Inferior parietal cortex (tissue), 1 donor: ENCODE results near the gene ITGA2B.
A peak's percentile ranks its signal among the peaks of the same experiment; 100 is the strongest.
"Not testable (repeated sequence)": the region's sequence is repeated elsewhere in the genome, so short reads cannot be mapped to it uniquely, and the experiment has no call there.

Experiments
- DNase-seq: peaks from one replicate; pipeline ENCODE4 v3.0.0-alpha.2; 2016; ENCODE audit errors: extremely low spot score

Gene ITGA2B

DNA sequence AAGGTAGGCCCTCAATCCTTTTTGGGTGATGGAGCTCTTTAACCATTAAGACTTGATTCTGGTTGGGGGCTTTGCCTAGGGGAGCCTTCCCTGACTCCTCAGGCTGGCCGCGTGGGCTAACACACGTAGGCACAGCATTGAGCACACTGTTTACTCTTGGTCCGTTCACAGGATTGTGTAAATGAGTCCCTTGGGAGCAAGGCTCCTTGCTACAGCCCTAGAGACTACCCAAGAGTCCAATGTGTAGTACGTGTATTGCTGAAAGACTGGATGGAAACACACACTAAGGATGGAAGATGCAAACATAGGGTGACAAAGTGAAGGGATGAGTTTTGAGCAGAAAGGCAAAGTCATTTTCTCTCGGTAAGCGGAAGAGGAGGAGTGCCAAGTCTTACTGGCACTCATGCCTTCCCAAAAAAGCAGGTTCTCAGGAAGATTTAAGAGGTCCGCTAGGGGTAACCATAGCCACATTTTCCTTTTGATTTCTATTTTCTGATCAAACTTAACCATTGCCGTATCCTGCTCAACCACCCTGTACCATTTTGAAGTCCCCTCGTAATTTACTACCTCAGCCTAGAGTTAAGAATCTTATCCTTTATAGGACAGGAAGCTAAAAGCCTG lies 911 bp upstream of the ITGA2B start:
- DNase-seq: no peak

DNA sequence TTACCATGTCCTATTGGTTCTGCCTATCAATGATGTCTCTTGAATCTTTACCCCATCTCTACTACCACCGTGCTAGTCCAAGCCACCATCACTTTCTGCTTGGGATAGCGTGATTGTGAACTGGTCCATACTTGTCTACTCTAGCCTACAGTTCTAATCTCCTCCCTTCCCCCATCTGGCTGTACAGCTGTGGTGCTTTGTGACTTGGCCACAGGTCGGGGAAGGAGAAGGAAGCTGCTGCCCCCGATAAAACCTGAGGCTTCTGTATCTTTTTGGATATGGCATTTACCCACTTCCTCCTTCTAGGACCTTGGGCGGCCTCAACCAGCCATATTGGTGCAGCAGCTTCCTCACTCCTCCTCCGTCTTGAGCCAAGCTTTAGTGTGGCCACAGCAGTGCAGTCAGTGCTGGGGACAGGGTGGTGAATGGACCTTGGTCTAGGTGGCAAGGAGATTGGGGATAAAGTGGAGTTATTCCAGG lies 314 bp upstream of the ITGA2B start:
- no peak for DNase-seq

- DNase-seq: no peak
These were observed 1.6 kb downstream of the ITGA2B start for GRCh38 chr17:44387804-44388203.

DNA sequence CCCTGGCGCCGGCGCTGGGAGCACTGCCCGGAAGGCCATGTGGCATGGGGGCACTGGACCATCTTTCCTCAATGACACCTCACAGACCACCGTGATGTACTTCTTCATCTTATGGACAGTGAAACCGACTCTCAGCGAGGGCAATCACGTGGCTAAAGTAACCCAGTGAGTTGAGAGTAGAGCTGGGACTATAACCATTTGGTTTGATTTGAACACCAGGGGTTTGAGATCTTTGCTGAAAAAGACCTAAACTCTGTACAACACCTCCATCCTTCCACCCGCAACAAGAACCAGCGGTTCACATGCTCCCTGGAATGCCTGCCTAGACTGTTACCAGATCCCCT lies 3.3 kb downstream of the ITGA2B start:
- no peak for DNase-seq

DNA sequence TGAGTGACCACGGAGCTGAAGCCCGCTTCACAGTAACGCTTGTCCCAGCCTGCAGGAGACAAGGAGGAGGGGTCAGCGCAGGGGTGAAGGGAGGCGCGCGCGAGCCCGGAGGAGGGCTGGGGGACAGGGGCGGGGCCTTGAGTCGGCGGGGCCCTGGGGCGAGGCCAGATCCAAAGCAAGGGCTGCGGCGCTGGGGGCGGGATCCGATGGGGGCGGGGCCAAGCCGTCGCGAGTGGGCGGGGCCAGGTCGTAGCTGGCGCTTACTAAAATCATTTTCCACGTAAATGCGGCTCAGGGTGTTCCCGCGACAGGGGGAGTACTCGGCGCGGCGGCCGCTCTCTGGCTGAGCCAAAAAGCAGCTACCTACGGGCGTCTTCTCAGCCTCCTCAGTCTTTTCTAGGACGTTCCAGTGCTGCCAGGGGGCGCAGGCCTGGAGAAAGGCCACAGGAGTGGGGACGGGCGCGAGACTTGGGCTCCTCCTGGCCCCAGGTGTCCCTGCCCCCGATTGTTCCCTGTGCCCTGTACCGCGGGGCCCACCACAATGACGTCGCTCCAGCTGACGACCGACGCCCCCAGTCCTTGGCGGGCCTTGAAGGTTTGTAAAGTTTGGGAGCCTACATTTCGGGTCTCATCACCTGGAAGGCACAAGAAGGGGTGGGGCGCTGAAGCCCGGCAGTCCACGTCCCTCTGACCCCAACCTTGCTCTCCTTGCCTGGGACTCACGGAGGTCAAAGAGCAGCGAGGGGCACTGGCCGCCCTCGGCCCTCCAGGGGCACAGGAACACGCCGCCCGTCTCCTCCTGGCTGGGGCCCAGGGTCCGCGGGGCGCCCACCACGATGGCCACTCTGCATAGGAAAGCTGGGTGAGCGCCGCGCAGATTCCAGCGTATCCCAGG lies 3.9 kb downstream of the ITGA2B start:
- peak; percentile 43 for DNase-seq

GRCh38 chr17:44384823-44385286 lies 4.6 kb downstream of the ITGA2B start:
- no peak for DNase-seq

DNA sequence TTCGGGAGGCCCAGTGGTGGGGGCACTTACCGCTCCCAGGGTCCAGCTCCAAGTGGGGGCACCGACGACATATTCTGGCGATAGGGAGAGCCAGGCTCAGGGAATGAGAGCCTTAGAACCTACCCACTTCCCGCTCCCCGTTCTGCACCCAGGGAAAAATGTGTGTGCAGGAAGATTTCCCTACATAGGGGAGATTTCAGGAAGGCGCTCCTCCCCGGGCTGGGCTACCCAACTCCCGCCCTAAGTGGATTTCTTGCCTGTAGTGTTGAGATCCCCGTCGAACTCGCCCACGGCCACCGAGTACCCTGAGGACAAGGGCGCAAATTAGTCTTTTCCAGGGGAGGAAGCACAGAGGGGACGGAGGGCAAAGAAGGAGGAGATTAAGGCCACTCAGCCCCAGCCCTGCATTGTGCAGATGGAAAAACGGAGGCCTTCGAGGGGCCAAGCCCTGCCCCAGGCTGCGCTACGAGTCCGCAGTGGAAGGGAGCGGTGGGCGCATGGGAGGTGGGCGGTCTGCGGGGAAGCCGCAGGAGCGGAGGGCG lies 5.1 kb downstream of the ITGA2B start:
- no peak for DNase-seq

GRCh38 chr17:44383861-44384260 lies 5.6 kb downstream of the ITGA2B start:
- no peak for DNase-seq

GRCh38 chr17:44383363-44383762 lies 6.1 kb downstream of the ITGA2B start:
- no peak for DNase-seq

GRCh38 chr17:44382917-44383316 lies 6.5 kb downstream of the ITGA2B start:
- no peak for DNase-seq

GRCh38 chr17:44381810-44382305 lies 7.6 kb downstream of the ITGA2B start:
- DNase-seq: no peak

GRCh38 chr17:44380767-44381166 lies 8.7 kb downstream of the ITGA2B start:
- DNase-seq: no peak

- DNase-seq: no peak
These were observed 9.6 kb downstream of the ITGA2B start for GRCh38 chr17:44379887-44380286.

GRCh38 chr17:44378171-44378705 lies 11.2 kb downstream of the ITGA2B start:
- no peak for DNase-seq

GRCh38 chr17:44376779-44377178 lies 12.7 kb downstream of the ITGA2B start:
- DNase-seq: no peak

- DNase-seq: no peak
These were observed 13.3 kb downstream of the ITGA2B start for GRCh38 chr17:44376124-44376523.

GRCh38 chr17:44375196-44376017 lies 14.0 kb downstream of the ITGA2B start:
- DNase-seq: no peak

- no peak for DNase-seq
These were observed 14.9 kb downstream of the ITGA2B start for GRCh38 chr17:44374306-44375195.

DNA sequence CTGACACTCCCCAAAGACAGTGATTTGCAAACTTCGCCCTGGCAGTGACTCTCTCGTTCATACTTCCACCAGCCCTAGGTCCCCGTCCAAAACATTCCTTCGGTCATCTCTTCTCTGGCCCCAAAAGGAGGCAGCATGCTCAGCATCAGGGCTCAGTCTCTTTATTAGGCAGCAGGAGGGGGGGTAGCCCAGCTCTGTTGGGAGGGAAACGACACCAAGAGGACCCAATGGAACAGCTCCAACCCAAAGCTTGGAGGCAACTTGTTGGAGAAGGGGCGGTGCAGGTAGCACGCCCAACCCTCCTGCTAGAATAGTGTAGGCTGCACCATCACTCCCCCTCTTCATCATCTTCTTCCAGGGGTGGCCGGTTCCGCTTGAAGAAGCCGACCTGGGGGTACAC lies 17.4 kb downstream of the ITGA2B start:
- no peak for DNase-seq

- DNase-seq: not testable (repeated sequence)
These were observed 19.9 kb downstream of the ITGA2B start for GRCh38 chr17:44369414-44370023.
